GM12891 (cell line): ENCODE results near the gene SPATS2.

ENCODE experiments used
- DNase-seq: peaks from one replicate; pipeline ENCODE4 v3.0.0; 2011; ENCODE audit warnings: low spot score; ENCODE audit not compliant: insufficient read length
- FAIRE-seq: peaks from 2 replicates; lab custom pipeline; 2011; peaks lifted over from hg19 to GRCh38; lab: Jason Lieb, UNC
- PAX5 ChIP-seq: IDR thresholded peaks from 2 replicates; pipeline ENCODE4 v1.6.1; 2011; ENCODE audit warnings: low read length, moderate library complexity, mild to moderate bottlenecking; ENCODE audit not compliant: insufficient read depth, severe bottlenecking
- POLR2A ChIP-seq: IDR thresholded peaks from 2 replicates; pipeline ENCODE4 v1.6.1; 2011; ENCODE audit warnings: low read depth, low read length, control low read depth
- POLR2AphosphoS5 ChIP-seq: IDR thresholded peaks from 2 replicates; pipeline ENCODE4 v1.6.1; 2011; ENCODE audit warnings: low read depth, low read length, control low read depth
- POU2F2 ChIP-seq: IDR thresholded peaks from 2 replicates; pipeline ENCODE4 v1.6.1; 2011; ENCODE audit warnings: low read depth, mild to moderate bottlenecking, control low read depth, low read length, moderate library complexity
- SPI1 ChIP-seq: IDR thresholded peaks from 2 replicates; pipeline ENCODE4 v1.6.1; 2011; ENCODE audit warnings: low read depth, low read length, control low read depth
- TAF1 ChIP-seq: IDR thresholded peaks from 2 replicates; pipeline ENCODE4 v1.6.1; 2011; ENCODE audit warnings: low read depth, low read length, control low read depth

Gene SPATS2

DNA sequence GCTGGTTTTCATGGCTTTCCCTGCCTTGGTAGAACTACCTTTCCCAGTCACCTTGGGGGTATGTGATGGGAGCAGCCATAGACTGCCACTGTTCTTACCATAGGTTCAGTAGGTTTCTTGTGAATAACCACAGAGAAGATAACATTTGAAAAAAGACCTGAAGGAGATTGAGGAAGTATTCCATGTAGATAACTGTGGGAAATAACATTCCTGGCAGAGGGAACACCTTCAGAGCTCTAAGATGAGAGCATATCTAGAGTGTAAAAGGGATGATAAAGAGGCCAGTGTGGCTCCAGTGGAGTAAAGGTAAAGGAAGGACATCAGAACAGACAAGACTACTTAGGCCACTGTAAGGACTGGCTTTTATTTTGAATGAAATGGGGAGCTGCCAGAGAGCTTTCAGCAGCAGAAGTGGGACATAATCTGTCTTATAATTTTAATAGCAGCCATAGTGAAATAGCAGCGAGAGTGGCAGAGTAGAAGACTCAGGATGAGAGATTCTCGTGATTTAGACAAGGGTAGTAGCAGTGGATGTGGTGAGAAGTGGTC is 88.9 kb downstream of the SPATS2 start:
- TF ChIP-seq TAF1 (no peak), POLR2A (no peak), POU2F2 (no peak), POLR2AphosphoS5 (no peak), SPI1 (no peak), PAX5 (no peak)
- DNase-seq, result no peak
- FAIRE-seq, result no peak

DNA sequence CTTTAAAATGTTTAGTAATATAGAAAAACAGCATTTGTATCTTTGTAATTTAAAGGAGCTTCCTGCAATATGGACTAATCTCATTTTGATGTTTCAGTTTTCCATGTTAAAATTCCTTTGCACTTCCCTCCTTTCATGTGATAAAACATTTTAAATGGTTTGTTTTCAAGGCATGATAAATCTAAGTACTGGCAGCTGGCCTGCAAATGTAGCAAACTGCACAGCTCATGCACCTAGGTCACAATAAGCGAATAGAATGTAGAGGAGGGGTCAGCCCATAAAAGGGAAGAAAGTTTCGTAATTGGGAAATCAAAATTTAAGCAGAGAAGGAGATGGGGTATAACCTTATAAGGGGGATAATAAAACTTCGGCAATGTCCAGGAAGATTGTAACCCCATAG is 91.6 kb downstream of the SPATS2 start:
- no peak for TF ChIP-seq POLR2A
- TF ChIP-seq SPI1, result no peak
- TF ChIP-seq PAX5, result no peak
- no peak for TF ChIP-seq POU2F2
- TF ChIP-seq POLR2AphosphoS5, result no peak
- no peak for TF ChIP-seq TAF1
- FAIRE-seq, result no peak

DNA sequence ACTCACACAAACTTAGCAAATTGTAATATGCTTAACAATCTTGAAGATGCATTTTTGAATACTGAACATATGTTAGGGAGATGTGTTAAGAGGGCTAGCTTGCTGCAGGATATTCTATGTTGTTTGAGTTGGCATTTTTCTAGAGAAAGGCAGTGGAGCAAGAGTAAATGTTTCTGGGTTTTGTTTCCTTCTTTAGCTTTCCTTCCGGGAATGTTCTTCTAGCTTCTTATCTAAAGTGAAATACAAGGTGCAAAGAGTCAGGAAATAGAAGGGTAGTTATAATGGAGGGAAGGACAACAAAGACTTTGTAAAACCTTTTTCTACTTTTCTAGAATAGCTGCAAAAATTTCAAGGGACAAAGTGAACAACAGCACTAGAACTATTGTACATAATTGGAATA is 94.0 kb downstream of the SPATS2 start:
- TF ChIP-seq POU2F2 (no peak), TAF1 (no peak), SPI1 (no peak), POLR2AphosphoS5 (no peak), POLR2A (no peak), PAX5 (no peak)
- DNase-seq, result no peak
- no peak for FAIRE-seq

More for the DNA sequence above, 91.6 kb downstream of the SPATS2 start:
- no peak for DNase-seq

DNA sequence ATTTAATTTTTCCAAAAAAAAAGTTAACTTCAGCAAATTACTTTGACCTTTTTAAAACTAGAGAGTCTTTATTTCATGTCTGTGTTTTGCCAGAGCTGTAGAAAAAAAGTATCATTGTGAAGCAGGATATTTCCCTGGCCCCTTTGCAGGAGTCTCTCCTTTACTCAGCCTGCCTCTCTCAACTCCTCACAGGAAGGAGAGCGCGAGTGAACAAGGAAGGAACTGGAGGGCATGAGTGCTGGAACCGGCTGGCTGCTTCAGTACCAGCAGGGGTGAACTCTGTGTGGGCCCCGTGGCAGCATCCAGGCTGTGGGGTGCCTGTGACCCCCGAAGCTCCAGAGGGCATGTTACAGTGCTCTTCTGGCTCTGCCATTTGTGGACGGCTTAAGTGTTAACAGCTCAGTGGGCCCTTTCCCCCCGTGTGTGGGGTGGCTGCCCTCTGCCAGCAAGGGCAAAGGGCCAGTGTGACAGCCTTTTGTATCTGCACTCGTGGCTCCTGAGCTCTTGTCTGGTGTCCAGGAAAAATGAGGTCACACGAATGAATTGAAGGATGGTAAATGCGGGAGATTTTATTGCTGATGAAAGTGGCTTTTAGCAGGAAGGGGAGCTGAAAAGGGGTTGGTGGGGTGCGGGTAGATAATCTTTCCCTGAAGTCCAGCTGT is 95.0 kb downstream of the SPATS2 start:
- FAIRE-seq, result no peak
- no peak for DNase-seq
- TF ChIP-seq POU2F2 (no peak), POLR2AphosphoS5 (no peak), POLR2A (no peak), PAX5 (no peak), SPI1 (no peak), TAF1 (no peak)

DNA sequence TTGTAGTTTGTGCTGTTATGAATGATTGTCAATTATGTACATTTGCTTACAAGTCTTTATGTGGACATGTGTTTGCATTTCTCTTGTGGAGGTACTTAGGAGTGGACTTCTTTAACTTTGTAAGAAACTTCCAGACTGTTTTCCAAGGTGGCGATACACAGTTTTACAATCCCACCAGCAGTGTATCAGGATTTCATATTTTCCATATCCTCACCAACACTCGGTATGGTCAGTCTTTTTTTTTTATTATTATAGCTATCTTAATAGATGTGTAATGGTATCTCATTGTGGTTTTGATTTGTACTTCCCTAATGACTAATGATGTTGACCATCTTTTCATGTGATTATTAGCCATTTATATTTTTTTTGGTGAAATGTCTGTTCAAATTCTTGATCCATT is 97.9 kb downstream of the SPATS2 start:
- DNase-seq (no peak), FAIRE-seq (no peak)
- TF ChIP-seq PAX5 (no peak), TAF1 (no peak), SPI1 (no peak), POU2F2 (no peak), POLR2A (no peak), POLR2AphosphoS5 (no peak)

DNA sequence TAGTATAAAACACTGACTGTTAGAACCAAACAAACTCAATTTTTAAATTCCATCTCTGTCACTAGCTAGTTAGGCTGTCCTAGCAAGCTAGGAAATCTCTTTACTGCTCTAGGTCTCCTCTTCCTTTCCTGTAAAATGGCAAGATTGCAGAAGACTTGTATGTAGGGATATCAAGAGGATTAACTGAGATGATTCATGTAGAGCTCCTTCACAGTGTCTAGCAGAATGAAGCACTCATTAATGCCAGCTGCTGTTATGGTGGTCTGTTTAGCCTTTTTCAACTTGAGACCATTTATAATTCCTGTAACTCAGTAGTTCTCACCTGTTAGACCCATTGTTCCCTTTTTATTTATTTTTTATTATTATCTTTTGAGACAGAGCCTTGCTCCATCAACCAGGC is 103.7 kb downstream of the SPATS2 start:
- FAIRE-seq (no peak), DNase-seq (no peak)
- TF ChIP-seq PAX5, result no peak
- no peak for TF ChIP-seq POU2F2
- no peak for TF ChIP-seq SPI1
- TF ChIP-seq TAF1, result no peak
- TF ChIP-seq POLR2A, result no peak
- no peak for TF ChIP-seq POLR2AphosphoS5

DNA sequence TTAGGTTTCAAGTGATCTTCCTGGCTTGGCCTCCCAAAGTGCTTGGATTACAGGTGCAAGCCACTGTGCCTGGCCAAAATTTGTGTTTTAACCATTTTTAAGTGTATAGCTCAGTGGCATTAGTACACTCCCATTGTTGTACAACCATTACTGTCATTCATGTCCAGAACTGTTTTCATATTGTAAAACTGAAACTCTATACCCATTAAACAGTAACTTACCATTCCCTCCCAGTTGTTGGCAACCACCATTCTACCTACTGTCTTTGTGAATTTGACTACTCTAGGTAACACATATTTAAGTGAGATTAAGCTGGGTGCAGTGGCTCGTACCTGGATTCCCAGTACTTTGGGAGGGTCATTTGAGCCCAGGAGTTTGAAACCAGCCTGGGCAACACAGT is 104.3 kb downstream of the SPATS2 start:
- no peak for TF ChIP-seq POLR2A
- TF ChIP-seq PAX5, result no peak
- TF ChIP-seq POLR2AphosphoS5, result no peak
- no peak for TF ChIP-seq TAF1
- TF ChIP-seq POU2F2, result no peak
- no peak for TF ChIP-seq SPI1
- FAIRE-seq, result peak; percentile 16

DNA sequence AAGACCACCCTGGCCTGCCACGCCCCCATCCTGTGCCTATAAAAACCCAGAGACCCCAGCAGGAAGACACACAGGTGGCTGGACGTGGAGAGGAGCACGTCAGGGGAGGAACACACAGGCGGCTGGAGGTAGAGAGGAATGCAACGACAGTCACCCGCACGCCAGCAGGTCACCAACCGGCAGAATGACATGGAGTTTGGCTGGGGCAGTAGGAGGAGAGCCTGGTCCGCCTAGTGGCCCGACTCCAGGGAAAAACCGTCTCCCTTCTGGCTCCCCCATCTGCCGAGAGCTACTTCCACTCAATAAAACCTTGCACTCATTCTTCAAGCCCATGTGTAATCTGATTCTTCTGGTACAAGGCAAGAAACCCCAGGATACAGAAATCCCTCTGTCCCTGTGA is 108.8 kb downstream of the SPATS2 start:
- no peak for TF ChIP-seq POLR2A
- no peak for TF ChIP-seq POU2F2
- TF ChIP-seq TAF1, result no peak
- no peak for TF ChIP-seq POLR2AphosphoS5
- no peak for TF ChIP-seq PAX5
- TF ChIP-seq SPI1, result no peak
- DNase-seq, result no peak
- FAIRE-seq, result no peak

More for the DNA sequence above, 104.3 kb downstream of the SPATS2 start:
- DNase-seq, result no peak

DNA sequence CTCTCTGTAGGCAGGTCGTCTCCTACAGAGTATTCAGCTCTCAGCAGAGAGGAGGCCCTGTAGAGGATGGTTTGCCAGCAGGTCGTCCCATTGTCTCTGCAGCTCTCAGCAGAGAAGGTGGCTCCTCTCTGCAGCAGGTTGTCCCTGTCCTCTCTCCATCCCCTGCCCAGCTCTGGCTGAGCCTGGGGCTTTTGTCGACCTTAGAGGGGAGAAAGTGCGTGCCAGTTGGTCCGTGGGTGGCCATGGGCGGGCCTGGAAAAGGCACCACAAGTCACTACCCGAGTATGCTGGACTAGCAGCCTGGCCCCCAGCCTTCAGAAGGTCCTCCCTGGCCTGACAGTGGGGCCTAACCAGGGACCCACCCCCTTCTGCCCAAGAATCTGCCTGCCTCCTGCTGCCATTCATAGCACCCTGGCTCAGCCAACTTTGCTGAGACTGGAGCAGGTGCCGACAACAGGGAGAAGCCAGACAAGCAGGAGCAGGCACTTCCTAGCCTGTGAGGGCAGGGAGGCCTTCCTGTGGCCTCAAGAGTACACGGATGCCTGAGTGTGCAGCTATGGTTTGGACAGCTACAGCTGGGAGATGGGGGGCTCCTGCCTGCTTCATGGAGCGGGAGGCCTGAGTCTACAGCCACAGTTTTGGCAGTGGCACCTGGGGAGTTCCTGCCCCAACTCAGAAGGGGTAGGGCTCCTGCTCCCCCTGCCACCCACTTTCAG is 111.8 kb downstream of the SPATS2 start:
- TF ChIP-seq POLR2AphosphoS5, result no peak
- no peak for TF ChIP-seq POU2F2
- no peak for TF ChIP-seq SPI1
- no peak for TF ChIP-seq POLR2A
- TF ChIP-seq PAX5, result no peak
- no peak for TF ChIP-seq TAF1
- FAIRE-seq (no peak), DNase-seq (no peak)

DNA sequence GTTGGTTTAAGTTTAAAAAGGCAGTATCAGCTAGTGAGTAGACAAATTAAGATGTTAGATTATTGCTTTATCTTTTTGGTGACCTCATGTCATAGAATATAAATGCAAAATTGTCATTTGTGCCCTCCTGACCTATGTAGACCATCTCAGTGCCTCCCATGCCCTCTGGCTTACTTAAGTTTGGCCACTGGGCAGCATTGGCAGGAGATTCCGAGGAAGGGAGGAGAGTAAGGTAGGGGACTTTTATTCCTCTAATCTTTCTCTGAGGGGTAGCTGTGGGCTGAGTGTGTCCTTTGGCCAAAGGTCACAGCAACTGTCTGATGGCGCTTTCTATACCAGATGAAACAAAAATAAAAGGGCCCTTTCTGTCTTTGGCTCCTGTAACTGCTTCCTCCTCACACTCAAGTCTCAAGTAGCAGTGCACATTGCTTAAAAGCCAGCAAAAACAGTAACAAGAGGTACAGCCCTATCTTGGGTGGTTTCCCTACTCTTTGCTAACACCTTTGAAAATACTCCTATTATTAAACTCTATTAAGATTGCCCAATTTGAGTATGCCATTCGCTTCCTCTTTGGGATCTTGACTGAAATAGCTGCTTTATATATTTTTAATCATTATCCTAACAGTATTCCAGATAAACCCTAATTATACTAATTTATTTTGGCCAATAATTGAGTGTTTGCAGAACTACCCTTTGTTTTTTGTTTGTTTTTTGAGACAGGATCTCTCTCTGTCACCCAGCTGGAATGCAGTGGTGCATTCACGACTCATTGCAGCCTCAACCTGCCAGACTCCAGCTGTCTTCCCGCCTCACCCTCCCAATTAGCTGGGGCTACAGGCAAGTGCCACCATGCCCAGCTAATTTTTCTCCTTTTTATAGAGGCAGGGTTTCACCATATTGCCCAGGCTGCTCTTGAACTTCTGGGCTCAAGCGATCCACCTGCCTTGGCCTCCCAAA is 115.1 kb downstream of the SPATS2 start:
- DNase-seq (no peak), FAIRE-seq (peak; percentile 75)

More for the DNA sequence above, 115.1 kb downstream of the SPATS2 start:
- TF ChIP-seq POLR2A (no peak), POLR2AphosphoS5 (no peak), SPI1 (no peak), PAX5 (no peak), TAF1 (no peak), POU2F2 (no peak)
